ENCODE results near the gene MEAF6.

DNA sequence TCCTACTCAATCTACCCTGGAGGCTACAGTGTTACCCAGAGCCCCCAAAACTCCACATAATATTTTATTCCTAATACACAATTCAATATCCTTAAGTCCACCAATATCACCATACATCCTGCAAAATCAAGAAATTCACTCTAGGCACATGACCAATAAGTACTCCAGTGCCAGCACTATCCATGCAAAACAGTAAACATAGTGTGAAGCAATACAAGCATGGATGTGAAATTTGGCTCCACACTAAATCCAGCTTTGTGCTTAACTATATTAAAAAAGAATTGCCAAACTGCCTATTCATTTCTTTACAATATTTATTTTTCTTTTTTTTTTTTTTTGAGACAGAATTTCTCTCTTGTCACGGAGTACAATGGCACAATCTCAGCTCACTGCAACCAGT, 3.0 kb upstream of the MEAF6 start:
- TF ChIP-seq ZNF384 (IDR thresholded peaks at IDR 0.05) (no peak), SP1 (IDR thresholded peaks at IDR 0.05) (no peak), FOXA1 (IDR thresholded peaks at IDR 0.05) (no peak)
